Prostate gland (tissue), 2 donors: Measurements from ENCODE around the gene AP4S1.
"Not testable (repeated sequence)": the region's sequence is repeated elsewhere in the genome, so short reads cannot be mapped to it uniquely, and the experiment has no call there.

Experiments used
- POLR2A ChIP-seq: fragments of 450-650 bp; IDR thresholded peaks from one replicate; pipeline ENCODE4 v1.6.1; 2016; ENCODE audit warnings: antibody characterized with exemption, mild to moderate bottlenecking
- POLR2AphosphoS5 ChIP-seq: sonication (generic); formaldehyde crosslinking; IDR thresholded peaks from one replicate; pipeline ENCODE4 v1.6.1; 2017; ENCODE audit warnings: antibody characterized with exemption
- TF ChIP-seq, protein P1 (sequence below), 4 experiments: fragments of 200-600 bp in 2 of 4; fragments of 450-650 bp in 2 of 4; sonication (generic) in 2 of 4; IDR thresholded peaks; 1 replicate in 3 of 4; 2 replicates in 1 of 4; pipeline ENCODE4 v1.5.1; 2016 to 2019; ENCODE audit warnings: antibody characterized with exemption in 4 of 4, mild to moderate bottlenecking in 2 of 4, moderate library complexity in 2 of 4

GRCh38 chr14:31042893-31043292 is 17.4 kb downstream of the AP4S1 start:
- TF ChIP-seq, protein P1, sequence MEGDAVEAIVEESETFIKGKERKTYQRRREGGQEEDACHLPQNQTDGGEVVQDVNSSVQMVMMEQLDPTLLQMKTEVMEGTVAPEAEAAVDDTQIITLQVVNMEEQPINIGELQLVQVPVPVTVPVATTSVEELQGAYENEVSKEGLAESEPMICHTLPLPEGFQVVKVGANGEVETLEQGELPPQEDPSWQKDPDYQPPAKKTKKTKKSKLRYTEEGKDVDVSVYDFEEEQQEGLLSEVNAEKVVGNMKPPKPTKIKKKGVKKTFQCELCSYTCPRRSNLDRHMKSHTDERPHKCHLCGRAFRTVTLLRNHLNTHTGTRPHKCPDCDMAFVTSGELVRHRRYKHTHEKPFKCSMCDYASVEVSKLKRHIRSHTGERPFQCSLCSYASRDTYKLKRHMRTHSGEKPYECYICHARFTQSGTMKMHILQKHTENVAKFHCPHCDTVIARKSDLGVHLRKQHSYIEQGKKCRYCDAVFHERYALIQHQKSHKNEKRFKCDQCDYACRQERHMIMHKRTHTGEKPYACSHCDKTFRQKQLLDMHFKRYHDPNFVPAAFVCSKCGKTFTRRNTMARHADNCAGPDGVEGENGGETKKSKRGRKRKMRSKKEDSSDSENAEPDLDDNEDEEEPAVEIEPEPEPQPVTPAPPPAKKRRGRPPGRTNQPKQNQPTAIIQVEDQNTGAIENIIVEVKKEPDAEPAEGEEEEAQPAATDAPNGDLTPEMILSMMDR (IDR thresholded peaks at IDR 0.05), result not testable (repeated sequence)
- not testable (repeated sequence) for TF ChIP-seq POLR2AphosphoS5, POLR2A
